ENCODE measurements around the gene RNF150.
"Not testable (repeated sequence)": the region's sequence is repeated elsewhere in the genome, so short reads cannot be mapped to it uniquely, and the experiment has no call there.

RNF150 gene

GRCh38 chr4:141133146-141133998 is at the start of gene RNF150:
RNF150 (minus strand) TSS chr4:141133469.
- peak in 1 of 2 donors; percentile 37 for DNase-seq

DNA sequence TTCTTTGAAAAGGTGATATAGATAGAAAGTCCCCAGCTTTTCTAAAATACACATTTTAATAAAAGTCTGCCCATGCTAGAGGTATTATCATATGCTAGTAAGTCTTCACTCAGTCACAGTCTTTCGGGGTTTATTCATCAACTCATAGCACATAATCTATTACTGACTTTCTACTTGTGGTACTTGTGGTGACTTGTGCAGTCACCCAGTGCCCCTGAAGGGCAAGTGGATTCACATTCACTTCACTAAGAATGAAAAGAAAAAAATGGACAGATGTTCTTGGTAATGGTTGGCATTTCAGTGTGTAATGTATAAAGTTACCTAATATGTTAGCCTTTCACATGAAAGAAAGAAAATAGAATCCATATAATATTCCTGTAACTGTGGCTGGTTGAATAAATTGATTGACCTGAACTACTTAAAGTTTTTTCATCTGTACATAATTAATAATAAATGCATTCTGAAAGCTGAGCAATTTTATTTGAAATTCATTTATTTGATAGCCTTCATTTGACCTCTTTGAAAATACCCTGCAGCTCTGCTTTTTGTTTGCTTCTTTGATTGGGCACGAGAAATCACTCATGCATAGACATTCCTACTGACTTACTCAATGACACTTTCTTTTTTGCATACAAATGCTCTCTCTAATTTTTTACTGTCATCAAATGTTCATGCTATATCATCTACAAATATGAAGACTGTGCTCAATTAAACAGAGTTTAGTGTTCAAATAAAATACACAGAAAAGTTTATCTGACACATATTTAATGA is 47.9 kb upstream of the RNF150 start:
- DNase-seq, result no peak

- no peak for DNase-seq
These were observed 46.5 kb upstream of the RNF150 start for GRCh38 chr4:141179474-141180373.

DNA sequence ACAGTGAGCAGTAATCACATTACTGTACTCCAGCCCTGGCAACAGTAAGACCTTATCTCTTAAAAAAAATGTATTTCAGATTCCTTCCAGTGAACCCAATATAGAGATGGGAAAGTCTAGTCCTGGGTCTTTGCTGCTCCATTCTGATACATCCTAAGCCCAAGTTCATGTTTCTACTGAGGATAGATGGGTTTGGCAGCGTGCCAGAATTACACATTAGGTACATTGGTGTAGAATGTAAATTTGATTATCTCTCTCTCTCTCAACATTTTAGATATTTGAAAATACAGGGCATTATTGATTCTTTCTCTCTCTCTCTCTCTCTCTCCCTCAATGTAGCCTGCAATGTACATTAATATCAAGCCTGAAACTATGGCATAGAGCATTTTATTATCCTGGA is 43.9 kb upstream of the RNF150 start:
- no peak for DNase-seq

- no peak for DNase-seq
These were observed 41.2 kb upstream of the RNF150 start for GRCh38 chr4:141174457-141174856.

DNA sequence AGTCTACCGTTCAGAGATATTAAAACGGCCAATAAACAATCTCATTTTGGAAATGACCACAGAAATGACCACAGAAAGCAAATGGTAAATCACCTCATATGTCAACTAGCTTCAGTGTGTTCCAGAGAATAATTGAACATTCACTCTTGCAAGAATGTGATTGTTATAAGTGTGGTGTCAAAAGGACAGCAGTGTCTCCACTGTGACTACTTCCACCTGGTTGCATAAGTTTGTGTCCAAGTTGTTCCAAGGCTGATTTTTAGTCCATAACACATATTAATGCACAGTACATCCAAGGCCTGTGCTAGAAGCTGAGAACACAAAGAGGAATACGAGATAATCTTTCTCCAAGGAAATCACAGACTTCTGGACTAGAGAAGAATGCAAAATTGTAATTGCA is 37.4 kb upstream of the RNF150 start:
- no peak for DNase-seq

DNA sequence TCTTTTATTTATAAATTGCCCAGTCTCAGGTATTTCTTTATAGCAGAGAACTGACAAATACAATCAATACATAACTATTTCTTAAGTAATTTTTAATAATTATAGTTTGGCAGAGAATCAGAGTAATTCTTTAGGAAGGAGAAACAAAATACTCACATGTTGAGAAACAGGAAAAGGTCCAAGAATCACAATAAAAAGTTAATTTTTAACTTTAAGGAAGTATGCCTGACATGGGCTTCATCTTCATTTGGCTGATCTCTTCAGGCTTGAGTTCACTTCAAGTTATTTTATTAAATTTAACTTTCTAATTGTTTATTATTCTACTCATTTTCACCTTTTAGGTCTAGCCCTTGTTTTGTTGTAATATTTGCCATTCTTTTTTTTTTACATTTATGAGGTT is 36.1 kb upstream of the RNF150 start:
- no peak for DNase-seq

DNA sequence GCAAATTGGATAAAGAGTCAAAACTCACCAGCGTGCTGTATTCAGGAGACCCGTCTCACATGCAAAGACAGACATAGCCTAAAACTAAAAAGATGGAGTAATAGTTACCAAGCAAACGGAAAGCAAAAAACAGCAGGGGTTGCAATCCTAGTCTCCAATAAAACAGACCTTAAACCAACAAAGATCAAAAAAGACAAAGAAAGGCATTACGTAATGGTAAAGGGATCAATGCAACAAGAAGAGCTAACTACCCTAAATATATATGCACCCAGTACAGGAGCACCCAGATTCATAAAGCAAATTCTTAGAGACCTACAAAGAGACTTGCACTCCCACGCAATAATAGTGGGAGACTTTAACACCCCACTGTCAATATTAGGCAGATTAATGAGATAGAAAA is 31.7 kb upstream of the RNF150 start:
- not testable (repeated sequence) for DNase-seq

DNA sequence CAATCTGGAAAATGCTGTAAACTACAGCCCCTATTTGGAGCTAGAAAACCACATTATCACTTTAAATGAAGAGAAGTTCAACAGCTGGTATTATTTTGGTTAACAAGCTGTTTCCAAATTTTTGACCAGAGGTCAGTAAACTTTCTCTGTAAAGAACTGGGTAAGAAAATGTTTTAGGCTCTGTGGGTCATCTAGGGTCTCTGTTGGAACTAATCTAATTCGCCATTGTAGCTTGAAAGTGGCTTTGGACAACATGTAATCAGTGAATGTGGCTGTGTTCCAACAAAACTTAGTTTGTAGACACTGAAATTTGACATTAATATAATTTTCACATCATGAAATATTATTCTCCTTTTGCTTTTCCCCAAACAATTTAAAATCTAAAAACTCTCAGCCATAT is 25.8 kb upstream of the RNF150 start:
- no peak for DNase-seq

GRCh38 chr4:141158219-141158618 is 24.9 kb upstream of the RNF150 start:
- no peak for DNase-seq

GRCh38 chr4:141155586-141155985 is 22.3 kb upstream of the RNF150 start:
- no peak for DNase-seq

DNA sequence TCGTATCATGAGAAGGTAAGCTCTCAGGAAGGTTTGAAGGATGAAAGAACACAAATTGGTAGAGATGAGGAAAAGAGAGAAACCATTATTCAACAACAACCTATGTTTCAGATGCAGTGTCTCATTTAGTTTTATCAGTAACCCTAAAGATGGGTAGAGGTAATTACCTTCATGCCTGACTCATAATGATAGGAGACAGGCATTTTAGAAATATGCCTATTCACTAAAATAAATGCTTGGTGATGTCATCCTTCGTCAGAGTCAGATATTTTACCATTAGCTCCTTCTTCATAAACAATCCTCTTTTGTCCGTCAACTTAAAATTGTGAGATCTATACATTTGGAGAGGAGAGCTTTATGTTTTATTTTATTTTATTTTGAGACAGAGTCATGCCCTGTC is 21.5 kb upstream of the RNF150 start:
- DNase-seq, result no peak

- no peak for DNase-seq
These were observed 20.7 kb upstream of the RNF150 start for GRCh38 chr4:141153751-141154510.

GRCh38 chr4:141144207-141144606 is 10.9 kb upstream of the RNF150 start:
- DNase-seq, result no peak

DNA sequence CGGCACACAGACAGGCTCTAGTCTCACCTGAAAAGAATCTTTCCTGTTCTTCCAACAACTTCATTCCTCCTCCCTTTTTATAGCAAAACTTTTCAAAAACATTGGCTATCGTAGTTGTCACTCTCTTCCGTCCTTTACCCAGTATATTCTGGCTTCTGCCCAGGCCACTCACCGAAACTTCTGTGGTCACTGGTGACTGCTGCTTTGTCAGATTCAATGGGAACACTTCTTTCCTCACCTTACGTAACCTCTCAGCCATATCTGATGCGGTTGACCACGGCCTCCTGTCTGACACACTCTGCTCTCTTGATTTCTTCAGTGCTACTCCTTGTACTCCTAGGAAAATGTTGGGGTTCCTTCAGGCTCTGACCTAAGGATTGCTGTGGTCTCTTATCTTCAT is 9.2 kb upstream of the RNF150 start:
- no peak for DNase-seq

DNA sequence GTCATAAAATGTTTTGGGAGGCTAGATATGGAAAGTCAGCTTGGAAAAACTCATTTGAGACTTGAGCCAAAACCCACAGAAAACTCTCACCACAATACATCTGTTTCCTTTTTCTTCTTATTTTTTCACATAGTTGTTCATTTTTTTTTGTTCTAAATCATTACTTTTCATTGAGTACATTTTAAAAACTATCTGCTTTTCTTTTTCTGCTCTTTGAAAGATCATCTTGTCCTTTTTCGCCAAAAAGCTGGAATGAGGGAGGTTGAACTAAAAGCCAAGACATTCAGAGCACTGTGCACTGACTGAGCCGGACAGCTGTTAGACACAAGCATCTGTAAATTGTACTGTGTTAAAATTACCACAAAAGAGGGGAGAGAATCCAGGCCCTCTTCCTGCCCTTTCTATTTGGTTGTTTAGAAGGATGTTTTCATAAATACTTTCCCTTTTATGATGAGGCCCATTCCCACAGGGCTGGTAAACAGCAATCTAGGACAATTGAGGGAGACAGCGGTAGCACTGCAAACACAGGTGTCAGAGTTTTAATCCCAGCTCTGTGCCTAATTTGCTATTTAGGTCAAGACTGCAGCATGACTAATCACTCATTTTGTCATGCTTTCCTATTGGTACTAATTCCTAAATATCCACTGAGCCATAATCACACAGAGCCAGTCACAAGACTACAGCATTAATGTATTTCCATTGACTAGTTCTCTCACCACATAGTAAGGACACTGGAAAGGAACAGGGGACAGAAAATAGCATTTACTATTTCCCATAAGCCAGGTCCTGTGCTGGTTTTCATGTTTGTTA is 7.3 kb upstream of the RNF150 start:
- DNase-seq, result no peak

- no peak for DNase-seq
These were observed 1.0 kb upstream of the RNF150 start for GRCh38 chr4:141133999-141134995.

GRCh38 chr4:141132709-141133145 is 542 bp downstream of the RNF150 start:
- DNase-seq, result no peak

GRCh38 chr4:141132072-141132708 is 1.1 kb downstream of the RNF150 start:
- no peak for DNase-seq

GRCh38 chr4:141131723-141132071 is 1.6 kb downstream of the RNF150 start:
- no peak for DNase-seq

All from bone marrow (tissue), 2 donors.